ENCODE data around the gene EIF3L. TPM values are rescaled to one million over a fixed set of nuclear protein-coding genes. Genes with fewer than 3 reads are reported as not detected.

Gene EIF3L
- polyA plus RNA-seq, 1 of the 3 experiments (the other 2 are of a cell fraction) = 478 TPM

GRCh38 chr22:37855462-37855861 lies 6.2 kb downstream of the EIF3L start:
- no peaks in the 10 kb centered on the region for H3K9me3 ChIP-seq
- H3K79me2 ChIP-seq (ENCODE audit: insufficient read depth) = peaks cover 84% of the 10 kb centered on the region
- POLR2A ChIA-PET = interaction anchor here (0.8 to 1.3 kb wide), 4 partner anchors 25 to 103 kb away, joined by 3 to 5 read pairs (median 3); no protein-coding TSS in a partner anchor
- no peaks in the 10 kb centered on the region for H3K27me3 ChIP-seq (ENCODE audit: insufficient read depth)
- 97% methylated on average over 2 of the region's 2 CpGs for WGBS (ENCODE audit: low lambda C conversion rate)
- no peaks in the 10 kb centered on the region for H3K9me2 ChIP-seq
- no peak overlapping the region for H3K4me3 ChIP-seq (ENCODE audit: low read depth in 2 of 2, low read length in 1 of 2)
- peaks cover 10% of the 10 kb centered on the region; the same call in 1 of the 2 replicates for H4K20me1 ChIP-seq (ENCODE audit: insufficient read depth)
- H3K4me2 ChIP-seq = no peak overlapping the region
- no peak overlapping the region for H3K9ac ChIP-seq
- TF ChIP-seq MXI1 (IDR thresholded peaks at IDR 0.05; ENCODE audit: low read depth, low read length) (no peak), REST (IDR thresholded peaks at IDR 0.05; ENCODE audit: low read depth, low read length) (no peak), SMC3 (IDR thresholded peaks at IDR 0.05; ENCODE audit: low read depth, low read length) (no peak)
- H3K4me1 ChIP-seq (ENCODE audit: control insufficient read depth in 1 of 2, insufficient read depth in 2 of 2, low read depth in 1 of 2, low read length in 1 of 2) = peaks cover 4 to 7% of the 10 kb centered on the region in 2 experiments; a peak in 3 of 4 replicates
- H2AFZ ChIP-seq (ENCODE audit: low read depth) = no peak overlapping the region
- H3K36me3 ChIP-seq (replicated peaks in 1 of 2; ENCODE audit: control insufficient read depth in 1 of 2, insufficient read depth in 2 of 2, low read length in 1 of 2) = peaks cover 60 to 87% of the 10 kb centered on the region in 2 experiments
- no peak overlapping the region for H3K27ac ChIP-seq (ENCODE audit: low read depth in 2 of 2, low read length in 1 of 2)
- DNase-seq = no peak
- peaks cover 21% of the 10 kb centered on the region for H3F3A ChIP-seq (replicated peaks; ENCODE audit: insufficient read depth)
- CTCF ChIA-PET = interaction anchor here (1.4 to 12.6 kb wide), 2 partner anchors 8 to 38 kb away, joined by 10 to 182 read pairs; partner anchors contain the start of gene GALR3

- peaks cover 59 to 70% of the 10 kb centered on the region in 2 experiments for H3K36me3 ChIP-seq (replicated peaks in 1 of 2; ENCODE audit: control insufficient read depth in 1 of 2, insufficient read depth in 2 of 2, low read length in 1 of 2)
- H4K20me1 ChIP-seq (ENCODE audit: insufficient read depth) = no peaks in the 10 kb centered on the region
Measured at GRCh38 chr22:37860796-37861421, 11.7 kb downstream of the EIF3L start.

More at GRCh38 chr22:37860796-37861421, 11.7 kb downstream of the EIF3L start:
- CTCF ChIA-PET = interaction anchor here (0.9 to 12.6 kb wide), 3 partner anchors 13 to 45 kb away, joined by 3 to 182 read pairs (median 34); partner anchors contain the start of genes GALR3 and MICALL1
- H3K9me3 ChIP-seq = no peaks in the 10 kb centered on the region
- no peak overlapping the region for H3K27ac ChIP-seq (ENCODE audit: low read depth in 2 of 2, low read length in 1 of 2)
- H3F3A ChIP-seq (replicated peaks; ENCODE audit: insufficient read depth) = peaks cover 36% of the 10 kb centered on the region
- no peak overlapping the region for H3K9ac ChIP-seq
- 0 out of 4 replicates have a peak, but pooled peaks cover 0 to 2% of the 10 kb centered on the region in 2 experiments for H3K4me1 ChIP-seq (ENCODE audit: control insufficient read depth in 1 of 2, insufficient read depth in 2 of 2, low read depth in 1 of 2, low read length in 1 of 2)
- H2AFZ ChIP-seq (ENCODE audit: low read depth) = no peak overlapping the region
- H3K79me2 ChIP-seq (ENCODE audit: insufficient read depth) = peaks cover 60% of the 10 kb centered on the region
- H3K4me2 ChIP-seq = no peak overlapping the region
- no peaks in the 10 kb centered on the region for H3K9me2 ChIP-seq
- no peaks in the 10 kb centered on the region for H3K27me3 ChIP-seq (ENCODE audit: insufficient read depth)
- DNase-seq = no peak
- 81% methylated on average over 7 of the region's 7 CpGs for WGBS (ENCODE audit: low lambda C conversion rate)
- TF ChIP-seq JUND (IDR thresholded peaks at IDR 0.05) (no peak), GATA2 (CRISPR knock-in tag; IDR thresholded peaks at IDR 0.05) (no peak), FOXM1 (IDR thresholded peaks at IDR 0.05; ENCODE audit: low read depth) (no peak), SIN3A (IDR thresholded peaks at IDR 0.05; ENCODE audit: borderline replicate concordance, low read depth, low read length) (no peak), MXI1 (IDR thresholded peaks at IDR 0.05; ENCODE audit: low read depth, low read length) (no peak), EP300 (IDR thresholded peaks at IDR 0.05; ENCODE audit: borderline replicate concordance in 1 of 2, low read depth in 1 of 2, low read length in 1 of 2) (no peak), REST (IDR thresholded peaks at IDR 0.05; ENCODE audit: low read depth, low read length) (no peak), PBX3 (IDR thresholded peaks at IDR 0.05) (no peak), IRF3 (IDR thresholded peaks at IDR 0.05; ENCODE audit: low read depth, low read length) (no peak), CTCF (IDR thresholded peaks at IDR 0.05) (no peak), ELF1 (IDR thresholded peaks at IDR 0.05) (no peak), MEF2A (IDR thresholded peaks at IDR 0.05; ENCODE audit: borderline replicate concordance, low read depth) (no peak)
- H3K4me3 ChIP-seq (ENCODE audit: low read depth in 2 of 2, low read length in 1 of 2) = no peak overlapping the region
- POLR2A ChIA-PET = interaction anchor here (1.1 kb wide), 1 partner anchor 43 kb away, joined by 3 read pairs; no protein-coding TSS in a partner anchor

Measured in SK-N-SH (cell line).